AG10803 (cell line): ENCODE data around the gene PTCRA.

ENCODE experiments used
- DNase-seq: peaks from one replicate; pipeline ENCODE4 v3.0.0; 2010; ENCODE audit warnings: low read depth
- H3K4me3 ChIP-seq: 2 replicates; pipeline ENCODE4 v1.5.1; 2011; ENCODE audit warnings: mild to moderate bottlenecking, low read length, control low read depth
- CTCF ChIP-seq: conservative IDR thresholded peaks from 2 replicates; pipeline ENCODE4 v1.5.1; 2011; ENCODE audit warnings: mild to moderate bottlenecking, low read length, control low read depth, inconsistent platforms

Gene PTCRA

GRCh38 chr6:42958125-42958524 is 42.3 kb downstream of the PTCRA start:
- H3K4me3 ChIP-seq: no peak overlapping the region
- no peak for TF ChIP-seq CTCF
- no peak for DNase-seq

GRCh38 chr6:42959917-42960242 is 44.0 kb downstream of the PTCRA start:
- no peak for TF ChIP-seq CTCF
- H3K4me3 ChIP-seq: peak overlapping the region; percentile 55
- DNase-seq: no peak

GRCh38 chr6:42960243-42961019 is 44.6 kb downstream of the PTCRA start, which contains the start of gene GNMT:
Gene GNMT, plus strand, starts transcription at chr6:42960754. Its CDS starts 14 bp downstream, at chr6:42960768.
- no peak for TF ChIP-seq CTCF
- H3K4me3 ChIP-seq: peak within 1 kb of the TSS; percentile 55

GRCh38 chr6:42961020-42961470 is 45.2 kb downstream of the PTCRA start:
- H3K4me3 ChIP-seq: peak overlapping the region; percentile 55
- DNase-seq: no peak
- no peak for TF ChIP-seq CTCF

More at GRCh38 chr6:42960243-42961019, 44.6 kb downstream of the PTCRA start, which contains the start of gene GNMT:
- DNase-seq: no peak

- no peak for TF ChIP-seq CTCF
- H3K4me3 ChIP-seq: no peak overlapping the region
- no peak for DNase-seq
Measured at GRCh38 chr6:42962096-42962495, 46.2 kb downstream of the PTCRA start.

- TF ChIP-seq CTCF: no peak
- DNase-seq: no peak
- no peak overlapping the region for H3K4me3 ChIP-seq
Measured at GRCh38 chr6:42962502-42963178, 46.8 kb downstream of the PTCRA start.
